Neural progenitor cell (in vitro differentiated cells): Measurements from ENCODE around the gene KRTAP12-4. TPM values are rescaled to one million over a fixed set of nuclear protein-coding genes. Genes with fewer than 3 reads are reported as not detected.
A peak's percentile ranks its signal among the peaks of the same experiment; 100 is the strongest.

ENCODE experiments used
- DNase-seq: peaks from one replicate; pipeline ENCODE4 v3.0.0-alpha.2; 2016; ENCODE audit warnings: low spot score
- H2AFZ ChIP-seq: fragments of 200-600 bp; sonication (generic); replicated peaks from 2 replicates; pipeline ENCODE4 v1.6.1; 2016; ENCODE audit warnings: antibody characterized with exemption
- H3F3A ChIP-seq: fragments of 200-600 bp; sonication (generic); 2 replicates; pipeline ENCODE4 v1.6.1; 2016; ENCODE audit warnings: antibody characterized with exemption, low read depth
- H3K27ac ChIP-seq: fragments of 200-600 bp; sonication (generic); 2 replicates; pipeline ENCODE4 v1.5.1; 2016; ENCODE audit warnings: mild to moderate bottlenecking
- H3K27me3 ChIP-seq: fragments of 200-600 bp; sonication (generic); 2 replicates; pipeline ENCODE4 v1.6.1; 2016; ENCODE audit warnings: mild to moderate bottlenecking, moderate library complexity
- H3K36me3 ChIP-seq: fragments of 200-600 bp; sonication (generic); 2 replicates; pipeline ENCODE4 v1.5.1; 2016
- H3K4me1 ChIP-seq: fragments of 200-600 bp; sonication (generic); 2 replicates; pipeline ENCODE4 v1.6.1; 2016; ENCODE audit warnings: mixed run types
- H3K4me2 ChIP-seq: fragments of 200-600 bp; sonication (generic); 2 replicates; pipeline ENCODE4 v1.6.1; 2016
- H3K4me3 ChIP-seq: fragments of 200-600 bp; sonication (generic); 2 replicates; pipeline ENCODE4 v1.5.1; 2016
- H3K79me2 ChIP-seq: fragments of 200-600 bp; sonication (generic); 2 replicates; pipeline ENCODE4 v1.6.1; 2016; ENCODE audit warnings: low read depth
- H3K9ac ChIP-seq: fragments of 200-600 bp; sonication (generic); 2 replicates; pipeline ENCODE4 v1.6.1; 2016
- H3K9me3 ChIP-seq: fragments of 200-600 bp; sonication (generic); 2 replicates; pipeline ENCODE4 v1.5.1; 2016; ENCODE audit warnings: low read depth
- H4K20me1 ChIP-seq: fragments of 200-600 bp; sonication (generic); 2 replicates; pipeline ENCODE4 v1.6.1; 2016; ENCODE audit warnings: low read depth
- H3K27ac Mint-ChIP-seq: 3 replicates; pipeline ENCODE4 v1.8.0; 2021; ENCODE audit warnings: mixed read lengths
- H3K27me3 Mint-ChIP-seq: 2 replicates; pipeline ENCODE4 v1.8.0; 2022; ENCODE audit warnings: low read depth, mild to moderate bottlenecking, inconsistent platforms, moderate library complexity, mixed read lengths; ENCODE audit not compliant: insufficient read depth
- H3K36me3 Mint-ChIP-seq: 3 replicates; pipeline ENCODE4 v1.8.0; 2021; ENCODE audit warnings: mixed read lengths
- H3K4me1 Mint-ChIP-seq: 3 replicates; pipeline ENCODE4 v1.8.0; 2021; ENCODE audit warnings: mixed read lengths
- H3K4me3 Mint-ChIP-seq: 3 replicates; pipeline ENCODE4 v1.8.0; 2021; ENCODE audit warnings: mild to moderate bottlenecking, moderate library complexity, mixed read lengths
- H3K9me3 Mint-ChIP-seq: 3 replicates; pipeline ENCODE4 v1.8.0; 2020; ENCODE audit warnings: mixed read lengths
- EZH2 ChIP-seq: fragments of 200-600 bp; sonication (generic); IDR thresholded peaks from 2 replicates; pipeline ENCODE4 v1.6.1; 2017; ENCODE audit warnings: antibody characterized with exemption, mild to moderate bottlenecking, moderate library complexity
- EZH2phosphoT487 ChIP-seq: fragments of 200-600 bp; sonication (generic); IDR thresholded peaks from 2 replicates; pipeline ENCODE4 v1.6.1; 2017; ENCODE audit warnings: antibody characterized with exemption
- total RNA-seq: library from RNA; depleted of rRNA; stranded (reverse); fragments of >200 nt; gene quantifications from 2 replicates; pipeline ENCODE4 v1.2.3, GENCODE V29; 2015; ENCODE audit warnings: low replicate concordance
- TF ChIP-seq, protein P1 (sequence below): fragments of 200-600 bp; sonication (generic); IDR thresholded peaks from 2 replicates; pipeline ENCODE4 v1.5.1; 2017; ENCODE audit warnings: antibody characterized with exemption, mild to moderate bottlenecking

Gene KRTAP12-4
- total RNA-seq, 1 donor from 2014 or later: not detected

DNA sequence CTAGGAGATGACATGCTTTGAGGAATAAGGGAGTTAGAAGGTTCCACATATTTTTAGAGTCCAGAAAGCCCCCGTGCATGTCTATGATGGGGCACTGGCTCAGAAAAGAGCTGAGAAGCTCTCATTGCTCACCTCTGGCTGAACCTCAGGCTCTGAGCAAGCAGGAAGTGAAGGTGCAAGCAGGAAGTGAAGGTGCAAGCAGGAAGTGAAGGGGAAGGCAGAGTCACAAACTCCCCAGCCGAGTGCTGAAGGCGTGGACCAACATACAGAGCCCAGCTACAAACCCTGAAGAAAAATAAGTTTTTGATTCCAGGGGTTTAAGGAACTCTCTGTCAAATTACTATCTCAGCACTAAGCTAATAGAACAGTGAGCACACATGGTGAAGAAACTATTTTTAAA lies 35.5 kb downstream of the KRTAP12-4 start:
- Histone ChIP-seq H3K27me3 (no peaks in the 10 kb centered on the region), H3K9me3 (peaks cover 10% of the 10 kb centered on the region), H3K36me3 (no peaks in the 10 kb centered on the region), H2AFZ (no peak overlapping the region), H3K79me2 (no peaks in the 10 kb centered on the region), H3F3A (no peaks in the 10 kb centered on the region), H3K27ac (no peak overlapping the region), H4K20me1 (no peaks in the 10 kb centered on the region), H3K4me3 (no peak overlapping the region), H3K9ac (no peak overlapping the region), H3K4me2 (no peak overlapping the region), H3K4me1 (peaks cover 5% of the 10 kb centered on the region)
- no peaks in the 10 kb centered on the region for H3K36me3 Mint-ChIP-seq
- no peak overlapping the region for H3K27ac Mint-ChIP-seq
- peaks cover 42% of the 10 kb centered on the region for H3K9me3 Mint-ChIP-seq
- H3K4me1 Mint-ChIP-seq: no peaks in the 10 kb centered on the region
- H3K27me3 Mint-ChIP-seq: peaks cover 2% of the 10 kb centered on the region
- H3K4me3 Mint-ChIP-seq: no peak overlapping the region
- TF ChIP-seq EZH2phosphoT487: no peak
- TF ChIP-seq, protein P1, sequence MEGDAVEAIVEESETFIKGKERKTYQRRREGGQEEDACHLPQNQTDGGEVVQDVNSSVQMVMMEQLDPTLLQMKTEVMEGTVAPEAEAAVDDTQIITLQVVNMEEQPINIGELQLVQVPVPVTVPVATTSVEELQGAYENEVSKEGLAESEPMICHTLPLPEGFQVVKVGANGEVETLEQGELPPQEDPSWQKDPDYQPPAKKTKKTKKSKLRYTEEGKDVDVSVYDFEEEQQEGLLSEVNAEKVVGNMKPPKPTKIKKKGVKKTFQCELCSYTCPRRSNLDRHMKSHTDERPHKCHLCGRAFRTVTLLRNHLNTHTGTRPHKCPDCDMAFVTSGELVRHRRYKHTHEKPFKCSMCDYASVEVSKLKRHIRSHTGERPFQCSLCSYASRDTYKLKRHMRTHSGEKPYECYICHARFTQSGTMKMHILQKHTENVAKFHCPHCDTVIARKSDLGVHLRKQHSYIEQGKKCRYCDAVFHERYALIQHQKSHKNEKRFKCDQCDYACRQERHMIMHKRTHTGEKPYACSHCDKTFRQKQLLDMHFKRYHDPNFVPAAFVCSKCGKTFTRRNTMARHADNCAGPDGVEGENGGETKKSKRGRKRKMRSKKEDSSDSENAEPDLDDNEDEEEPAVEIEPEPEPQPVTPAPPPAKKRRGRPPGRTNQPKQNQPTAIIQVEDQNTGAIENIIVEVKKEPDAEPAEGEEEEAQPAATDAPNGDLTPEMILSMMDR: no peak
- TF ChIP-seq EZH2: no peak
- no peak for DNase-seq

DNA sequence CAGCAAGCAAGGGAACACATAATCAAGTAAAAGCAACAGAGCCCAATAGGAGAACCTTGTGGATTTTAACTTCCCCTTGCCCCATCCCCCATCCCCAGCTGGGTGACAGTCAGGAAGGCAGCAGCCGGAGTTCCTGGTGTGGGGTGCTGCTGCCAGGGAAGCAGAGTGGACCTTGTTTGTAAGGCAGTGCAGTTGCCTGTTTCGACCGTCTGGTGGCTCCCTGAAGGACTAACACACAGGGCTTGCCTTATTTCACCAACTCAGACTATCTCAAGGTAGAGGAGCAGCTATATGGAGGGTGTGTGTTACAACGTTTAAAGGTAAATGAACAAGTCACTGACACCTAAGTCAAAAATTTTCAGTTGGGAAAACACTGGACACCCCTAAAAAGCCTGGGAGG lies 36.0 kb downstream of the KRTAP12-4 start:
- H3K27me3 Mint-ChIP-seq: peaks cover 2% of the 10 kb centered on the region
- no peaks in the 10 kb centered on the region for H3K4me1 Mint-ChIP-seq
- H3F3A ChIP-seq: no peaks in the 10 kb centered on the region
- H3K9me3 ChIP-seq: peaks cover 6% of the 10 kb centered on the region
- DNase-seq: no peak
- no peak overlapping the region for H2AFZ ChIP-seq
- H4K20me1 ChIP-seq: no peaks in the 10 kb centered on the region
- H3K4me3 Mint-ChIP-seq: no peak overlapping the region
- no peak overlapping the region for H3K9ac ChIP-seq
- no peak overlapping the region for H3K27ac ChIP-seq
- no peak for TF ChIP-seq EZH2
- TF ChIP-seq, protein P1: peak; percentile 30
- TF ChIP-seq EZH2phosphoT487: no peak
- no peak overlapping the region for H3K4me2 ChIP-seq
- H3K9me3 Mint-ChIP-seq: peaks cover 38% of the 10 kb centered on the region
- H3K27ac Mint-ChIP-seq: no peak overlapping the region
- H3K4me3 ChIP-seq: no peak overlapping the region
- H3K4me1 ChIP-seq: peaks cover 5% of the 10 kb centered on the region
- no peaks in the 10 kb centered on the region for H3K36me3 Mint-ChIP-seq
- H3K27me3 ChIP-seq: no peaks in the 10 kb centered on the region
- no peaks in the 10 kb centered on the region for H3K36me3 ChIP-seq
- H3K79me2 ChIP-seq: no peaks in the 10 kb centered on the region

DNA sequence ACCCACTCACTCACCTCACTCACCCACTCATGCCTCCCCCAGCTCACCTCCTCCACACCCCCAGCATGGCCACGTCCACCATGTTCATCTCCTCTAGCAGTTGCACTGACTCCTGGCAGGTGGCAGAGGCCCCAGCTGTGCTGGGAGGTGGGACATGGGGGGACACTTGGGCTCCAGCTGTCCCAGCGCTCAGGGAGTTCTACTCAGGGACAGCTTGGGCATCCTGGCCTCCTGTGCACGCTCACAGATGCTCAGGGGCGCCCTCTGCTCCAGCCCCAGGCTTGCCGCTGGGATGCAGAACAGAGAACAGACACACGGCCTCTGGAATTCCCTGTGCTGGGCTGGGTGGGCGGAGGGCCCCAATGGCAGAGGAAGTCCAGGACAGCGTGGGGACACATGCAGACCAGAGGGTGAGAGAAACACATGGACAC lies 37.4 kb downstream of the KRTAP12-4 start:
- Histone ChIP-seq H2AFZ (peak overlapping the region; percentile 24), H3K9ac (no peak overlapping the region), H3K36me3 (no peaks in the 10 kb centered on the region), H3K4me2 (no peak overlapping the region), H4K20me1 (no peaks in the 10 kb centered on the region), H3K79me2 (no peaks in the 10 kb centered on the region), H3K27me3 (no peaks in the 10 kb centered on the region), H3F3A (no peaks in the 10 kb centered on the region), H3K4me3 (no peak overlapping the region), H3K9me3 (no peaks in the 10 kb centered on the region), H3K4me1 (peaks cover 5% of the 10 kb centered on the region), H3K27ac (no peak overlapping the region)
- Mint-ChIP-seq H3K4me1 (no peaks in the 10 kb centered on the region), H3K4me3 (no peak overlapping the region), H3K27ac (no peak overlapping the region), H3K9me3 (peaks cover 34% of the 10 kb centered on the region), H3K27me3 (peaks cover 2% of the 10 kb centered on the region), H3K36me3 (no peaks in the 10 kb centered on the region)
- TF ChIP-seq, protein P1: no peak
- TF ChIP-seq EZH2phosphoT487 (no peak), EZH2 (no peak)
- DNase-seq: no peak
